Measurements from ENCODE around the gene ADAMTS15. TPM values are rescaled to one million over a fixed set of nuclear protein-coding genes. Genes with fewer than 3 reads are reported as not detected.

The ADAMTS15 gene
- 1.6 TPM for total RNA-seq

GRCh38 chr11:130448416-130449309, at the start of gene ADAMTS15:
Gene ADAMTS15 (plus strand): TSS chr11:130448645. CDS start chr11:130448974, 329 bp downstream.

GRCh38 chr11:130428316-130429119, 19.9 kb upstream of the ADAMTS15 start, which contains the start of gene ADAMTS8:
Gene ADAMTS8 (minus strand): TSS chr11:130428609. CDS start chr11:130428286, 323 bp downstream.

Other genes with a start within 250 kb of the ADAMTS15 start
- 125 TPM for gene ZBTB44, start 133.7 kb upstream of the ADAMTS15 start, total RNA-seq
- 2.5 TPM for gene ADAMTS8, start 20.0 kb upstream of the ADAMTS15 start, total RNA-seq

All from parietal lobe (tissue), 1 donor.